BE2C (cell line): Measurements from ENCODE around the gene NELFCD.

Experiments used
- DNase-seq: peaks from one replicate; pipeline ENCODE4 v3.0.0-alpha.2; 2020
- H3K27me3 ChIP-seq: fragments of 250-450 bp; sonication (Bioruptor Pico); 2 replicates; pipeline ENCODE4 v1.5.1; 2020; ENCODE audit warnings: mild to moderate bottlenecking
- H3K36me3 ChIP-seq: fragments of 250-450 bp; sonication (Bioruptor Pico); 2 replicates; pipeline ENCODE4 v1.5.1; 2020; ENCODE audit warnings: mild to moderate bottlenecking
- H3K4me1 ChIP-seq: fragments of 250-450 bp; sonication (Bioruptor Pico); 2 replicates; pipeline ENCODE4 v1.5.1; 2020
- H3K4me3 ChIP-seq: 2 replicates; pipeline ENCODE4 v1.5.1; 2011; ENCODE audit warnings: low read depth, low read length
- H3K9me3 ChIP-seq: fragments of 250-450 bp; sonication (Bioruptor Pico); 2 replicates; pipeline ENCODE4 v1.5.1; 2020
- TF ChIP-seq, protein P1 (sequence below): IDR thresholded peaks from 2 replicates; pipeline ENCODE4 v1.5.1; 2012; ENCODE audit warnings: mild to moderate bottlenecking, low read depth, low read length

The NELFCD gene

GRCh38 chr20:58990651-58991445, 9.8 kb downstream of the NELFCD start:
- no peak for DNase-seq
- H3K27me3 ChIP-seq = no peaks in the 10 kb centered on the region
- no peak overlapping the region for H3K4me3 ChIP-seq
- H3K36me3 ChIP-seq = peaks cover 90% of the 10 kb centered on the region
- TF ChIP-seq, protein P1, sequence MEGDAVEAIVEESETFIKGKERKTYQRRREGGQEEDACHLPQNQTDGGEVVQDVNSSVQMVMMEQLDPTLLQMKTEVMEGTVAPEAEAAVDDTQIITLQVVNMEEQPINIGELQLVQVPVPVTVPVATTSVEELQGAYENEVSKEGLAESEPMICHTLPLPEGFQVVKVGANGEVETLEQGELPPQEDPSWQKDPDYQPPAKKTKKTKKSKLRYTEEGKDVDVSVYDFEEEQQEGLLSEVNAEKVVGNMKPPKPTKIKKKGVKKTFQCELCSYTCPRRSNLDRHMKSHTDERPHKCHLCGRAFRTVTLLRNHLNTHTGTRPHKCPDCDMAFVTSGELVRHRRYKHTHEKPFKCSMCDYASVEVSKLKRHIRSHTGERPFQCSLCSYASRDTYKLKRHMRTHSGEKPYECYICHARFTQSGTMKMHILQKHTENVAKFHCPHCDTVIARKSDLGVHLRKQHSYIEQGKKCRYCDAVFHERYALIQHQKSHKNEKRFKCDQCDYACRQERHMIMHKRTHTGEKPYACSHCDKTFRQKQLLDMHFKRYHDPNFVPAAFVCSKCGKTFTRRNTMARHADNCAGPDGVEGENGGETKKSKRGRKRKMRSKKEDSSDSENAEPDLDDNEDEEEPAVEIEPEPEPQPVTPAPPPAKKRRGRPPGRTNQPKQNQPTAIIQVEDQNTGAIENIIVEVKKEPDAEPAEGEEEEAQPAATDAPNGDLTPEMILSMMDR = no peak
- H3K4me1 ChIP-seq = peaks cover 13% of the 10 kb centered on the region
- no peaks in the 10 kb centered on the region for H3K9me3 ChIP-seq

- TF ChIP-seq, protein P1 = no peak
- H3K4me1 ChIP-seq = peaks cover 9% of the 10 kb centered on the region
- peaks cover 90% of the 10 kb centered on the region for H3K36me3 ChIP-seq
- H3K9me3 ChIP-seq = no peaks in the 10 kb centered on the region
- no peak overlapping the region for H3K4me3 ChIP-seq
- H3K27me3 ChIP-seq = no peaks in the 10 kb centered on the region
- no peak for DNase-seq
Observed at GRCh38 chr20:58991715-58992114, 10.7 kb downstream of the NELFCD start.

- Histone ChIP-seq H3K9me3 (no peaks in the 10 kb centered on the region), H3K4me1 (no peaks in the 10 kb centered on the region; the same call in 1 of the 2 replicates), H3K4me3 (no peak overlapping the region), H3K27me3 (no peaks in the 10 kb centered on the region), H3K36me3 (peaks cover 81% of the 10 kb centered on the region)
- DNase-seq = no peak
- TF ChIP-seq, protein P1 = no peak
Observed at GRCh38 chr20:58992911-58993310, 11.9 kb downstream of the NELFCD start.

DNA sequence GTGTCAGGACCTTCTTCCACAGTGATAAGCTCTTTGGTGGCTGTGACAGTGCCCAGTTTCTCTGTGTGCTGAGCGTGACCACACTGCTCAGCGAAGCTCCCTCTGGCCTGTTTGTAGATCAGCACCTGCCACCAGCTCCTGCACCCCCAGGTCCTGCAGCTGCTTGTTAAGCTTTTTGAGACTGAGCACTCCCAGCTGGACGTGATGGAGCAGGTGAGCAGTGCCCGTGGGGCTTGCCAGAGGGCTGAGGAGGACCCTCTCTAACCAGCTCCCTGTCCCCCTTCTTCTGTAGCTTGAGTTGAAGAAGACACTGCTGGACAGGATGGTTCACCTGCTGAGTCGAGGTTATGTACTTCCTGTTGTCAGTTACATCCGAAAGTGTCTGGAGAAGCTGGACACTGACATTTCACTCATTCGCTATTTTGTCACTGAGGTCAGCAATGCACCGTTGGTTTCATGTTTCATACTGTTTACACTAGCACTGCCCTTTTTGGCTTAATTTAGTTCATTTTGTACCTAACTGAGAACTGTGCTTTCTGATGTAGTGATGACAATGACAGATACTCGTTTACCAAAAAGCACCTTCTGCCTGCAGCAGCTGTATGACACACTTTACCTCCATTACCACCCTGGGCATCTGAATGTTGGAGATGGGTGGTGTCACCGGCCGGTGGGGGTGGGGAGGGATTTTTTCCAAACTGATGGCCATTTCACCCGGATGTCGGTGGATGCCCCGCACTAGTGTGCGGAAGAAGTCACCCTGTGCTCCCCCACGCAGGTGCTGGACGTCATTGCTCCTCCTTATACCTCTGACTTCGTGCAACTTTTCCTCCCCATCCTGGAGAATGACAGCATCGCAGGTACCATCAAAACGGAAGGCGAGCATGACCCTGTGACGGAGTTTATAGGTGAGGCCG, 12.5 kb downstream of the NELFCD start:
- no peak overlapping the region for H3K4me3 ChIP-seq
- DNase-seq = no peak
- no peaks in the 10 kb centered on the region for H3K4me1 ChIP-seq
- no peaks in the 10 kb centered on the region for H3K27me3 ChIP-seq
- peaks cover 74% of the 10 kb centered on the region for H3K36me3 ChIP-seq
- TF ChIP-seq, protein P1 = no peak
- no peaks in the 10 kb centered on the region for H3K9me3 ChIP-seq

- no peaks in the 10 kb centered on the region for H3K4me1 ChIP-seq
- no peak overlapping the region for H3K4me3 ChIP-seq
- no peaks in the 10 kb centered on the region for H3K9me3 ChIP-seq
- H3K27me3 ChIP-seq = no peaks in the 10 kb centered on the region
- peaks cover 64% of the 10 kb centered on the region for H3K36me3 ChIP-seq
- DNase-seq = no peak
- TF ChIP-seq, protein P1 = no peak
Observed at GRCh38 chr20:58994390-58995159, 13.5 kb downstream of the NELFCD start.
